GM12878 (cell line): Measurements from ENCODE around the gene SCN4A. TPM values are rescaled to one million over a fixed set of nuclear protein-coding genes. Genes with fewer than 3 reads are reported as not detected.

ENCODE experiments used
- ATAC-seq: fragments of 200-7000 bp; cut with Tn5 transposase; 3 replicates; pipeline ENCODE4 v1.9.1; 2020; ENCODE audit warnings: mild to moderate bottlenecking, moderate library complexity
- BruUV-seq: library from RNA; stranded (reverse); fragments of 400-500 nt; replicated peaks from 2 replicates; lab custom pipeline; 2021; lab: Mats Ljungman, UMichigan
- CTCF ChIA-PET: fragments of 300-600 bp; sonication (Branson Sonifier 250); formaldehyde crosslinking; extraction: SDS; loops from one replicate; lab custom pipeline; 2021; ENCODE audit warnings: inconsistent platforms; lab: Yijun Ruan, JAX
- POLR2A ChIA-PET: fragments of 350-600 bp; formaldehyde crosslinking; extraction: SDS; loops from one replicate; lab custom pipeline; 2021; ENCODE audit warnings: inconsistent platforms; lab: Charles Lee
- RAD21 ChIA-PET: fragments of 300-600 bp; sonication (Branson Sonifier 250); formaldehyde crosslinking; loops from one replicate; lab custom pipeline; 2023; ENCODE audit warnings: antibody characterized with exemption; ENCODE audit not compliant: unreplicated experiment; lab: Charles Lee
- SMC1A ChIA-PET: fragments of 300-600 bp; sonication (Branson Sonifier 250); formaldehyde crosslinking; loops from one replicate; lab custom pipeline; 2023; ENCODE audit not compliant: unreplicated experiment, uncharacterized antibody; lab: Charles Lee
- DNase-seq: peaks from one replicate; pipeline ENCODE4 v3.0.0-alpha.2; 2011; ENCODE audit warnings: low read depth, low spot score
- FAIRE-seq: peaks from 3 replicates; lab custom pipeline; 2011; peaks lifted over from hg19 to GRCh38; lab: Jason Lieb, UNC
- H2AFZ ChIP-seq: 2 replicates; pipeline ENCODE4 v1.6.0; 2011; ENCODE audit warnings: low read depth, low read length, control low read depth; ENCODE audit not compliant: control insufficient read depth
- H3K27ac ChIP-seq: 2 replicates; pipeline ENCODE4 v1.5.1; 2011; ENCODE audit warnings: control low read depth; ENCODE audit not compliant: control insufficient read depth, insufficient read depth
- H3K27me3 ChIP-seq, 2 experiments: replicated peaks in 1 of 2; 2 replicates each; pipeline versions ENCODE4 v1.6.0 to v1.6.1; 2011; ENCODE audit warnings: low read length in 1 of 2; ENCODE audit not compliant: control insufficient read depth in 2 of 2, insufficient read depth in 2 of 2
- H3K36me3 ChIP-seq, 2 experiments: 2 replicates each; pipeline ENCODE4 v1.5.1; 2011; ENCODE audit warnings: low read length in 1 of 2; ENCODE audit not compliant: control insufficient read depth in 2 of 2, insufficient read depth in 2 of 2
- H3K4me1 ChIP-seq: 2 replicates; pipeline ENCODE4 v1.6.1; 2011; ENCODE audit warnings: mild to moderate bottlenecking, low read length, moderate library complexity, mixed read lengths; ENCODE audit not compliant: control insufficient read depth, insufficient read depth
- H3K4me2 ChIP-seq: 2 replicates; pipeline ENCODE4 v1.6.0; 2011; ENCODE audit warnings: control low read depth; ENCODE audit not compliant: control insufficient read depth, insufficient read depth
- H3K4me3 ChIP-seq: fragments of 200-600 bp; sonication (generic); 2 replicates; pipeline ENCODE4 v1.5.1; 2016
- H3K79me2 ChIP-seq: 2 replicates; pipeline ENCODE4 v1.6.0; 2011; ENCODE audit warnings: low read length; ENCODE audit not compliant: control insufficient read depth, insufficient read depth
- H3K9ac ChIP-seq: 2 replicates; pipeline ENCODE4 v1.8.0; 2011; ENCODE audit warnings: low read length, control low read depth, mixed read lengths; ENCODE audit not compliant: control insufficient read depth, insufficient read depth
- H3K9me3 ChIP-seq: replicated peaks from 3 replicates; pipeline ENCODE4 v1.5.1; 2011; ENCODE audit warnings: mild to moderate bottlenecking, low read length; ENCODE audit not compliant: control insufficient read depth, insufficient read depth
- H4K20me1 ChIP-seq: 2 replicates; pipeline ENCODE4 v1.6.0; 2011; ENCODE audit not compliant: control insufficient read depth, insufficient read depth
- ASH2L ChIP-seq: fragments of 300-600, 200-600 bp; sonication (generic); IDR thresholded peaks from 2 replicates; pipeline ENCODE4 v1.6.1; 2017; ENCODE audit warnings: low read depth, mild to moderate bottlenecking, borderline replicate concordance
- BHLHE40 ChIP-seq, 2 experiments: fragments of 450-650 bp in 1 of 2; IDR thresholded peaks; 2 replicates each; pipeline ENCODE4 v1.6.1; 2011 to 2017; ENCODE audit warnings: low read depth in 2 of 2, borderline replicate concordance in 1 of 2, improper control_type of control experiment in 1 of 2, low read length in 1 of 2, mild to moderate bottlenecking in 1 of 2
- EGR1 ChIP-seq, 2 experiments: IDR thresholded peaks; 1 replicate in 1 of 2; 2 replicates in 1 of 2; pipeline ENCODE4 v1.6.1; 2011 to 2012; ENCODE audit warnings: low read depth in 2 of 2, low read length in 2 of 2, borderline replicate concordance in 1 of 2, mild to moderate bottlenecking in 1 of 2, moderate library complexity in 1 of 2
- EZH2 ChIP-seq: IDR thresholded peaks from 2 replicates; pipeline ENCODE4 v1.6.1; 2012; ENCODE audit warnings: low read depth, mild to moderate bottlenecking, control low read depth, inconsistent platforms, low read length, borderline replicate concordance; ENCODE audit not compliant: control insufficient read depth
- HDAC6 ChIP-seq: fragments of 200-600 bp; sonication (generic); IDR thresholded peaks from one replicate; pipeline ENCODE4 v1.8.0; 2017; ENCODE audit warnings: antibody characterized with exemption; ENCODE audit not compliant: unreplicated experiment
- IKZF1 ChIP-seq: fragments of 450-650 bp; conservative IDR thresholded peaks from 2 replicates; pipeline ENCODE4 v1.6.1; 2017; ENCODE audit warnings: antibody characterized with exemption, mild to moderate bottlenecking
- IKZF2 ChIP-seq, 2 experiments: fragments of 450-650 bp; IDR thresholded peaks; 2 replicates each; pipeline ENCODE4 v1.6.1; 2017; ENCODE audit warnings: mild to moderate bottlenecking in 2 of 2, moderate library complexity in 2 of 2
- KDM1A ChIP-seq: fragments of 200-600 bp; sonication (generic); IDR thresholded peaks from 2 replicates; pipeline ENCODE4 v1.6.1; 2016; ENCODE audit warnings: borderline replicate concordance
- NFXL1 ChIP-seq: fragments of 450-650 bp; IDR thresholded peaks from 2 replicates; pipeline ENCODE4 v1.6.1; 2017; ENCODE audit warnings: antibody characterized with exemption, mild to moderate bottlenecking, borderline replicate concordance
- PAX5 ChIP-seq: IDR thresholded peaks from 2 replicates; pipeline ENCODE4 v1.6.1; 2011; ENCODE audit warnings: low read depth, low read length, borderline replicate concordance
- RUNX3 ChIP-seq: IDR thresholded peaks from 2 replicates; pipeline ENCODE4 v1.6.1; 2012; ENCODE audit warnings: low read length, inconsistent platforms
- SIN3A ChIP-seq: IDR thresholded peaks from 2 replicates; pipeline ENCODE4 v1.6.1; 2012; ENCODE audit warnings: low read depth, low read length, improper control_type of control experiment
- SMAD5 ChIP-seq: IDR thresholded peaks from 2 replicates; pipeline ENCODE4 v1.6.1; 2016; ENCODE audit warnings: antibody characterized with exemption, low read depth
- TAF1 ChIP-seq: IDR thresholded peaks from 2 replicates; pipeline ENCODE4 v1.6.1; 2011; ENCODE audit warnings: mild to moderate bottlenecking, low read depth, low read length, borderline replicate concordance
- WRNIP1 ChIP-seq: IDR thresholded peaks from 2 replicates; pipeline ENCODE4 v1.6.1; 2011; ENCODE audit warnings: low read depth, low read length, improper control_type of control experiment, borderline replicate concordance
- ZNF217 ChIP-seq: fragments of 450-650 bp; IDR thresholded peaks from 2 replicates; pipeline ENCODE4 v1.6.1; 2017; ENCODE audit warnings: antibody characterized with exemption, mild to moderate bottlenecking
- WGBS: methylation state at CpG from one replicate; pipeline ENCODE4 v1.1.6; 2016; ENCODE audit warnings: low lambda C conversion rate; ENCODE audit not compliant: insufficient replicate concordance, insufficient coverage; ENCODE audit errors: missing lambda C conversion rate; 5-methylcytosine and 5-hydroxymethylcytosine counted together
- in situ Hi-C: fragments of 300-500 bp; cut with MboI; formaldehyde crosslinking; loops from 9 replicates; pipeline ENCODE4 v1.14.3; 2018; ENCODE audit warnings: mixed read lengths
- intact Hi-C: fragments of 100-400 bp; cut with micrococcal nuclease; formaldehyde crosslinking; loops from one replicate; pipeline ENCODE4 v1.14.2; 2022; ENCODE audit not compliant: unreplicated experiment
- polyA plus RNA-seq, 11 experiments: library from polyadenylated mRNA; depleted of rRNA in 4 of 11; unstranded in 6 of 11; stranded (reverse) in 5 of 11; fragments of >200 nt; fragmentation: Nextera tagmentation in 4 of 11; fragmentation: Illumina TruSeq in 1 of 11; extraction: Ambion mirVana in 4 of 11; extraction: Trizol in 1 of 11; gene quantifications; 1 replicate in 1 of 11; 2 replicates in 10 of 11; pipeline versions ENCODE4 v1.2.1 to v1.2.3, GENCODE V29; 2011 to 2016; ENCODE audit warnings: inconsistent platforms in 2 of 11, missing spikeins in 2 of 11, low read depth in 1 of 11
- total RNA-seq, 4 experiments: library from RNA; depleted of rRNA in 3 of 4; stranded (reverse); fragments of >200 nt in 3 of 4; fragmentation: Illumina TruSeq in 1 of 4; extraction: Trizol in 1 of 4; gene quantifications; 2 replicates each; pipeline versions ENCODE4 v1.2.1 to v1.2.3, GENCODE V29; 2013 to 2021
- TF ChIP-seq, protein P1 (sequence below): fragments of 450-650 bp; IDR thresholded peaks from 2 replicates; pipeline ENCODE4 v1.6.1; 2018; ENCODE audit warnings: borderline replicate concordance, mild to moderate bottlenecking; ENCODE audit not compliant: partially characterized antibody
- TF ChIP-seq, protein P2 (sequence below): IDR thresholded peaks from 2 replicates; pipeline ENCODE4 v1.6.1; 2012; ENCODE audit warnings: low read depth, low read length, improper control_type of control experiment

Gene SCN4A
- total and polyA plus RNA-seq, 10 of the 15 experiments (the other 5 are each of a cell fraction or from before 2014, with no cell fraction given): under 0.01 to 0.15 (median 0.07) TPM; not detected in 4

DNA sequence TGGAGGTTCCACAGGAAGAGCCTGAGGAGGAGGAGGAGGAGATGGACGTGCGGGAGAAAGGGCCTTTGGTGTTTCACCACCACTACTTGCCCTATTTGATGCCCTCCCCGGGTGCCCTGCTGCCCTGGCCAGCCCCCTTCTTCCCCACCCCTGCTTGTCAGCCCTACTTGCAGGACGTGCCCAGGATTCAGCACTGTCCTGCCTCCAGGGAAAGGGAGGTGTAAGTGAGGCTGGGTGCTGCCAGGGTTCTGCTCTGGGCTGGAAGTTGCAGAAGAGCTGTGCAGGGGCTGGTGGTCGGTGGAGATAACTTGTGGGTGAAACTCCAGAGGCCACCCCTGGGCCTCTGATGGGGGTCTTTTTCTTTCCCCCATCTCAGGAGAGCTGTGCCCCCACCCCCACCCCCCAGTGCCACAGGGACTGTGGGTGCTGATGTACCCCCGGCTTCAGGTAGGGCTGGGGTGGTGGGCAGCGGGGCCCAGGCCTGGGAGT, 28.4 kb upstream of the SCN4A start:
- TF ChIP-seq NFXL1 (no peak), RUNX3 (no peak), ASH2L (no peak), SIN3A (no peak), TAF1 (no peak), HDAC6 (no peak), IKZF1 (no peak), IKZF2 (IDR thresholded peaks at IDR 0.05) (no peak), EGR1 (IDR thresholded peaks at IDR 0.05; ENCODE audit: borderline replicate concordance in 1 of 2, low read depth in 2 of 2, low read length in 2 of 2) (no peak), ZNF217 (no peak), KDM1A (no peak), WRNIP1 (no peak), PAX5 (no peak), SMAD5 (no peak), EZH2 (no peak), BHLHE40 (IDR thresholded peaks at IDR 0.05; ENCODE audit: borderline replicate concordance in 1 of 2, low read depth in 2 of 2, low read length in 1 of 2) (no peak)
- TF ChIP-seq, protein P1, sequence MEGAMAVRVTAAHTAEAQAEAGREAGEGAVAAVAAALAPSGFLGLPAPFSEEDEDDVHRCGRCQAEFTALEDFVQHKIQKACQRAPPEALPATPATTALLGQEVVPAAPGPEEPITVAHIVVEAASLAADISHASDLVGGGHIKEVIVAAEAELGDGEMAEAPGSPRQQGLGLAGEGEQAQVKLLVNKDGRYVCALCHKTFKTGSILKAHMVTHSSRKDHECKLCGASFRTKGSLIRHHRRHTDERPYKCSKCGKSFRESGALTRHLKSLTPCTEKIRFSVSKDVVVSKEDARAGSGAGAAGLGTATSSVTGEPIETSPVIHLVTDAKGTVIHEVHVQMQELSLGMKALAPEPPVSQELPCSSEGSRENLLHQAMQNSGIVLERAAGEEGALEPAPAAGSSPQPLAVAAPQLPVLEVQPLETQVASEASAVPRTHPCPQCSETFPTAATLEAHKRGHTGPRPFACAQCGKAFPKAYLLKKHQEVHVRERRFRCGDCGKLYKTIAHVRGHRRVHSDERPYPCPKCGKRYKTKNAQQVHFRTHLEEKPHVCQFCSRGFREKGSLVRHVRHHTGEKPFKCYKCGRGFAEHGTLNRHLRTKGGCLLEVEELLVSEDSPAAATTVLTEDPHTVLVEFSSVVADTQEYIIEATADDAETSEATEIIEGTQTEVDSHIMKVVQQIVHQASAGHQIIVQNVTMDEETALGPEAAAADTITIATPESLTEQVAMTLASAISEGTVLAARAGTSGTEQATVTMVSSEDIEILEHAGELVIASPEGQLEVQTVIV: no peak
- TF ChIP-seq, protein P2, sequence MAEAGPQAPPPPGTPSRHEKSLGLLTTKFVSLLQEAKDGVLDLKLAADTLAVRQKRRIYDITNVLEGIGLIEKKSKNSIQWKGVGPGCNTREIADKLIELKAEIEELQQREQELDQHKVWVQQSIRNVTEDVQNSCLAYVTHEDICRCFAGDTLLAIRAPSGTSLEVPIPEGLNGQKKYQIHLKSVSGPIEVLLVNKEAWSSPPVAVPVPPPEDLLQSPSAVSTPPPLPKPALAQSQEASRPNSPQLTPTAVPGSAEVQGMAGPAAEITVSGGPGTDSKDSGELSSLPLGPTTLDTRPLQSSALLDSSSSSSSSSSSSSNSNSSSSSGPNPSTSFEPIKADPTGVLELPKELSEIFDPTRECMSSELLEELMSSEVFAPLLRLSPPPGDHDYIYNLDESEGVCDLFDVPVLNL: no peak
- Histone ChIP-seq H3K4me2 (no peak overlapping the region), H3K9ac (no peak overlapping the region), H3K4me3 (no peak overlapping the region), H3K9me3 (no peaks in the 10 kb centered on the region), H3K79me2 (no peaks in the 10 kb centered on the region), H2AFZ (no peak overlapping the region), H3K27me3 (peaks cover 3 to 4% of the 10 kb centered on the region in 2 experiments; a peak in 3 of 4 replicates), H3K36me3 (peaks cover 4 to 15% of the 10 kb centered on the region in 2 experiments; a peak in 3 of 4 replicates), H3K27ac (no peak overlapping the region), H4K20me1 (no peaks in the 10 kb centered on the region), H3K4me1 (peaks cover 4% of the 10 kb centered on the region)
- FAIRE-seq (no peak), DNase-seq (no peak), ATAC-seq (no peak)
- ChIA-PET CTCF (interaction anchor here (1.4 kb wide), 1 partner anchor 10 kb away, joined by 3 read pairs; no protein-coding TSS in a partner anchor), SMC1A (no interaction called here), POLR2A (no interaction called here), RAD21 (interaction anchor here (1.4 kb wide), 1 partner anchor 28 kb away, joined by 3 read pairs; no protein-coding TSS in a partner anchor)
- 78% methylated on average over 7 of the region's 7 CpGs for WGBS
- BruUV-seq: no TSS peak
- intact Hi-C loops (no loop called here), in situ Hi-C loops (no loop called here)
